K562 (cell line): ENCODE data around the gene TARM1. TPM values are rescaled to one million over a fixed set of nuclear protein-coding genes. Genes with fewer than 3 reads are reported as not detected.
A peak's percentile ranks its signal among the peaks of the same experiment; 100 is the strongest.

Source experiments
- BRCA1 ChIP-seq, 2 experiments: fragments of 450-650 bp in 1 of 2; sonication (generic) in 1 of 2; formaldehyde crosslinking in 1 of 2; IDR thresholded peaks; 2 replicates each; pipeline versions ENCODE4 v1.5.0 to v1.6.1; 2017 to 2020; ENCODE audit warnings: mild to moderate bottlenecking in 1 of 2, missing genetic modification reagents in 1 of 2
- CSDE1 ChIP-seq, 2 experiments: fragments of 450-650 bp; IDR thresholded peaks; 2 replicates each; pipeline ENCODE4 v1.6.1; 2016; ENCODE audit warnings: mild to moderate bottlenecking in 1 of 2
- JUNB ChIP-seq: fragments of 450-650 bp; formaldehyde crosslinking; conservative IDR thresholded peaks from 2 replicates; pipeline ENCODE4 v1.4.0; 2020; ENCODE audit warnings: mild to moderate bottlenecking
- POLR3A ChIP-seq: IDR thresholded peaks from 2 replicates; pipeline ENCODE4 v1.6.1; 2011; ENCODE audit warnings: borderline replicate concordance, mild to moderate bottlenecking, moderate library complexity; ENCODE audit not compliant: insufficient read length, insufficient read depth; ENCODE audit errors: extremely low read depth
- ZFX ChIP-seq: sonication (generic); formaldehyde crosslinking; IDR thresholded peaks from 2 replicates; pipeline ENCODE4 v1.8.0; 2022; ENCODE audit warnings: mild to moderate bottlenecking, missing genetic modification reagents, moderate library complexity
- ZKSCAN1 ChIP-seq: fragments of 150-350 bp; IDR thresholded peaks from 2 replicates; pipeline ENCODE4 v1.6.1; 2016; ENCODE audit warnings: low read depth, low read length
- ZNF197 ChIP-seq: fragments of 200-800 bp; sonication (Bioruptor generic); IDR thresholded peaks from 2 replicates; pipeline ENCODE4 v1.6.1; 2016; ENCODE audit warnings: low read depth, missing genetic modification characterization, missing compliant biosample characterization
- ZNF24 ChIP-seq: fragments of 450-650 bp; IDR thresholded peaks from 2 replicates; pipeline ENCODE4 v1.6.1; 2016
- ZNF717 ChIP-seq: fragments of 250-450 bp; sonication (Bioruptor Pico); IDR thresholded peaks from 2 replicates; pipeline ENCODE4 v1.5.0; 2021
- polyA plus RNA-seq, 8 experiments: library from polyadenylated mRNA; depleted of rRNA in 4 of 8; stranded (reverse) in 5 of 8; unstranded in 3 of 8; fragments of >200 nt; fragmentation: Nextera tagmentation in 2 of 8; fragmentation: Illumina TruSeq in 1 of 8; extraction: Ambion mirVana in 2 of 8; extraction: Trizol in 1 of 8; gene quantifications; 2 replicates each; pipeline versions ENCODE4 v1.2.1 to v1.2.3, GENCODE V29; 2011 to 2014; ENCODE audit warnings: inconsistent platforms in 1 of 8, missing spikeins in 1 of 8
- total RNA-seq, 7 experiments: library from RNA; depleted of rRNA in 6 of 7; stranded (reverse); fragments of >200 nt in 6 of 7; fragmentation: Illumina TruSeq in 2 of 7; extraction: Trizol in 2 of 7; gene quantifications; 2 replicates each; pipeline versions ENCODE4 v1.2.1 to v1.2.3, GENCODE V29; 2011 to 2021; ENCODE audit warnings: low replicate concordance in 1 of 7
- TF ChIP-seq, protein P1 (sequence below): fragments of 250-450 bp; sonication (Bioruptor Pico); IDR thresholded peaks from 2 replicates; pipeline ENCODE4 v1.9.0; 2021; ENCODE audit warnings: mild to moderate bottlenecking, inconsistent platforms
- TF ChIP-seq, protein P2 (sequence below): fragments of 250-450 bp; sonication (Bioruptor Pico); IDR thresholded peaks from 2 replicates; pipeline ENCODE4 v1.5.0; 2021
- TF ChIP-seq, protein P3 (sequence below): fragments of 250-450 bp; sonication (Bioruptor Pico); IDR thresholded peaks from 2 replicates; pipeline ENCODE4 v1.5.0; 2021; ENCODE audit warnings: mild to moderate bottlenecking, moderate library complexity
- TF ChIP-seq, protein P4 (sequence below): fragments of 150-350 bp; conservative IDR thresholded peaks from 2 replicates; pipeline ENCODE4 v1.6.1; 2014; ENCODE audit warnings: low read length

TARM1 gene
- total and polyA plus RNA-seq, 9 of the 15 experiments (the other 6 are each of a cell fraction or from before 2014, with no cell fraction given), result not detected

DNA sequence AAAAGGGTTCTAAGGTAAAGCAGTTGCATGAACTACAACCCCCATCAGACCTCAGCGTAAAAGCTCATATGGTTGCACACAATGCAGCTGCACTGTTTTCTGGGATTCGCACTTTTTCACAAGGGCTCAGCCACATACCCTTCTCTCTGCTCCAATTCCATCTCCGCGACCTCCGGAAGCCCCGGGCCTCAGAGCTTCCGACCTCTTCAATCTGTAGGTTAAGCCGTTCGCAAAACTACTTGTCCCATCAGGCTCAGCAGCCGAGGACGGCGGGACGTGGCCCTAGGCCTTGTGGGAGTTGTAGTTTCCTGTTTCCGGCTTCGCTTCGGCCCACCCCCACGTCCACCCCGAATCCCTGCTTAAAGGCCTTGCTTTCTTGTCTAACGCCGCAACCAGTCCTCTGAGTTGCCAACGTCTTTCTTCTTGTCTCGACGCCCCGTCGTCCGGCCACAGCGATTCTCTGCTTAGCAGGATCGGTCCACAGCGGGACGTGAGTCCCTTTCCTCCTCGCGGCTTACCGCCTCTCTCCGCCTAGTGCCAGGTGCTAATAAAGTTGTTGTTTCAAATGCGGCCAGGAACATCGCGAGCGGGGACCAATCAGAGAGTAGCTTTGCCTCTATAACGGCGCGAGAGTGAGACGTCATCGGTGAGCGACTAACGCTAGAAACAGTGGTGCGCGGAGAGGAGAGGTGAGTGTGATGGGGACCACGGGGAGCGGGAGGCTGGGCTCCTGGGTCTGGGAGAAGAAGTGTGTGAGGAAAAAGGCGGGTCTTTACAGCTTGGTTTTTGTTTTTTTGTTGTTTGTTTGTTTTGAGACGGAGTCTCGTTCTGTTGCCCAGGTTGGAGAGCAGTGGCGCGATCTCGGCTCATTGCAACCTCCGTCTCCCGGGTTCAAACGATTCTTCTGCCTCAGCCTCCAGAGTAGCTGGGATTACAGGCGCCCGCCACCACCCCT is 34.2 kb upstream of the TARM1 start, which contains the start of the genes PRPF31 and TFPT (continued):
- TF ChIP-seq, protein P1, sequence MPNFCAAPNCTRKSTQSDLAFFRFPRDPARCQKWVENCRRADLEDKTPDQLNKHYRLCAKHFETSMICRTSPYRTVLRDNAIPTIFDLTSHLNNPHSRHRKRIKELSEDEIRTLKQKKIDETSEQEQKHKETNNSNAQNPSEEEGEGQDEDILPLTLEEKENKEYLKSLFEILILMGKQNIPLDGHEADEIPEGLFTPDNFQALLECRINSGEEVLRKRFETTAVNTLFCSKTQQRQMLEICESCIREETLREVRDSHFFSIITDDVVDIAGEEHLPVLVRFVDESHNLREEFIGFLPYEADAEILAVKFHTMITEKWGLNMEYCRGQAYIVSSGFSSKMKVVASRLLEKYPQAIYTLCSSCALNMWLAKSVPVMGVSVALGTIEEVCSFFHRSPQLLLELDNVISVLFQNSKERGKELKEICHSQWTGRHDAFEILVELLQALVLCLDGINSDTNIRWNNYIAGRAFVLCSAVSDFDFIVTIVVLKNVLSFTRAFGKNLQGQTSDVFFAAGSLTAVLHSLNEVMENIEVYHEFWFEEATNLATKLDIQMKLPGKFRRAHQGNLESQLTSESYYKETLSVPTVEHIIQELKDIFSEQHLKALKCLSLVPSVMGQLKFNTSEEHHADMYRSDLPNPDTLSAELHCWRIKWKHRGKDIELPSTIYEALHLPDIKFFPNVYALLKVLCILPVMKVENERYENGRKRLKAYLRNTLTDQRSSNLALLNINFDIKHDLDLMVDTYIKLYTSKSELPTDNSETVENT (CRISPR knock-in tag), result no peak
- TF ChIP-seq, protein P2, sequence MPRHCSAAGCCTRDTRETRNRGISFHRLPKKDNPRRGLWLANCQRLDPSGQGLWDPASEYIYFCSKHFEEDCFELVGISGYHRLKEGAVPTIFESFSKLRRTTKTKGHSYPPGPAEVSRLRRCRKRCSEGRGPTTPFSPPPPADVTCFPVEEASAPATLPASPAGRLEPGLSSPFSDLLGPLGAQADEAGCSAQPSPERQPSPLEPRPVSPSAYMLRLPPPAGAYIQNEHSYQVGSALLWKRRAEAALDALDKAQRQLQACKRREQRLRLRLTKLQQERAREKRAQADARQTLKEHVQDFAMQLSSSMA, result no peak
- no peak for TF ChIP-seq JUNB (CRISPR knock-in tag)
- TF ChIP-seq, protein P3, sequence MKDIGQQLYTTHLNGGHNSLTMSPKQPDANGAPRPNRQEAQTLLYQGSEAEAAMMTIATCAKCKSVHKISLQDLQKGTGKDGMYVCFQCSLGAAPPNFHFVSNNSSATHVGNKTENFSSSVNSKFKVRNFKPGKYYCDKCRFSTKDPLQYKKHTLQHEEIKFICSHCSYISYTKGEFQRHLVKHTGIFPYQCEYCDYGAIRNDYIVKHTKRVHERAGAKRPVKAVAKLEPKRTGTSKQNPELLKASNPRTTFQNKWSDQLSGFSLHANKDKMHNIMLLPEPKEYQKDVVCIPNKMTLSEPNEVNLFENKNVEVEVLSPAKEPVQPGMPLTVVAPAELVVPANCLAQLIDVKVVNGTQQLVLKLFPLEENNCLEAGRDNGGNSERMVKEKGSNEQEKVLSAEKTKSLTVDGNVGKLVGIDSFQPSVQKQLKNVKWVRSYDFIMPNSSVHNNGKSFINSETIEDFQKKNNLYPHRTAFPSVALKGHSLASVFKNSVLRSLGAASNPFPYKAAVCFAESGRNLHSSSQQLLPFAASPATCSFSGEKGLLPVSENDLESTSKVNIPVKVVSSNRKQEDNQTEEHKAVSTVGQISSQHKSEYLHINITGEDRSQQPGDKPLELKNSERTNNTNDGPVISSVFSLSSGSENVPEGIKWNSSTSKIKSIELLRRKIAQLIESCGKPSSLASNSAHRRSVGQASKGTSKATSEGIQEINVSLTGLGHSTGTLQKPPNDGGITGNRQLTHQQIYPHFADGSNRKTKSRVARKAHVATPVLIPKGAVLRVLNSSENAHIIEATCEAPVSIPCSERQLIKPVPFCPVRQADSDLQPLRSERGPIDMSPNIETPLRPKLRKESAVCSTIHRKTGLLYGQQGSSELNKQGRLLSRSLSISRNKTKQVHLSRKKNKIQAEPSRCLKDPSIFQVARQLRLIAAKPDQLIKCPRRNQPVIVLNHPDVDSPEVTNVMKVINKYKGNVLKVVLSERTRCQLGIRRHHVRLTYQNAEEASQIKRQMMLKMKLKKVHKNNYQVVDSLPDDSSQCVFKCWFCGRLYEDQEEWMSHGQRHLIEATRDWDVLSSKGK (CRISPR knock-in tag), result no peak
- TF ChIP-seq ZKSCAN1, result peak; percentile 98
- TF ChIP-seq ZNF197 (CRISPR knock-in tag), result peak; percentile 92
- TF ChIP-seq ZNF24, result no peak
- TF ChIP-seq ZNF717 (CRISPR knock-in tag), result no peak
- TF ChIP-seq CSDE1 (IDR thresholded peaks at IDR 0.05), result peak in 1 of 2 experiments; percentile 92; a peak in 2 of 4 replicates
- TF ChIP-seq BRCA1 (IDR thresholded peaks at IDR 0.05), result no peak
- TF ChIP-seq BRCA1 (CRISPR knock-in tag; IDR thresholded peaks at IDR 0.05), result no peak
- TF ChIP-seq POLR3A, result no peak
- TF ChIP-seq ZFX (CRISPR knock-in tag), result peak; percentile 99
- TF ChIP-seq, protein P4, sequence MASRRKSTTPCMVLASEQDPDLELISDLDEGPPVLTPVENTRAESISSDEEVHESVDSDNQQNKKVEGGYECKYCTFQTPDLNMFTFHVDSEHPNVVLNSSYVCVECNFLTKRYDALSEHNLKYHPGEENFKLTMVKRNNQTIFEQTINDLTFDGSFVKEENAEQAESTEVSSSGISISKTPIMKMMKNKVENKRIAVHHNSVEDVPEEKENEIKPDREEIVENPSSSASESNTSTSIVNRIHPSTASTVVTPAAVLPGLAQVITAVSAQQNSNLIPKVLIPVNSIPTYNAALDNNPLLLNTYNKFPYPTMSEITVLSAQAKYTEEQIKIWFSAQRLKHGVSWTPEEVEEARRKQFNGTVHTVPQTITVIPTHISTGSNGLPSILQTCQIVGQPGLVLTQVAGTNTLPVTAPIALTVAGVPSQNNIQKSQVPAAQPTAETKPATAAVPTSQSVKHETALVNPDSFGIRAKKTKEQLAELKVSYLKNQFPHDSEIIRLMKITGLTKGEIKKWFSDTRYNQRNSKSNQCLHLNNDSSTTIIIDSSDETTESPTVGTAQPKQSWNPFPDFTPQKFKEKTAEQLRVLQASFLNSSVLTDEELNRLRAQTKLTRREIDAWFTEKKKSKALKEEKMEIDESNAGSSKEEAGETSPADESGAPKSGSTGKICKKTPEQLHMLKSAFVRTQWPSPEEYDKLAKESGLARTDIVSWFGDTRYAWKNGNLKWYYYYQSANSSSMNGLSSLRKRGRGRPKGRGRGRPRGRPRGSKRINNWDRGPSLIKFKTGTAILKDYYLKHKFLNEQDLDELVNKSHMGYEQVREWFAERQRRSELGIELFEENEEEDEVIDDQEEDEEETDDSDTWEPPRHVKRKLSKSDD, result no peak
